ENCODE measurements around the gene ARL15.

DNA sequence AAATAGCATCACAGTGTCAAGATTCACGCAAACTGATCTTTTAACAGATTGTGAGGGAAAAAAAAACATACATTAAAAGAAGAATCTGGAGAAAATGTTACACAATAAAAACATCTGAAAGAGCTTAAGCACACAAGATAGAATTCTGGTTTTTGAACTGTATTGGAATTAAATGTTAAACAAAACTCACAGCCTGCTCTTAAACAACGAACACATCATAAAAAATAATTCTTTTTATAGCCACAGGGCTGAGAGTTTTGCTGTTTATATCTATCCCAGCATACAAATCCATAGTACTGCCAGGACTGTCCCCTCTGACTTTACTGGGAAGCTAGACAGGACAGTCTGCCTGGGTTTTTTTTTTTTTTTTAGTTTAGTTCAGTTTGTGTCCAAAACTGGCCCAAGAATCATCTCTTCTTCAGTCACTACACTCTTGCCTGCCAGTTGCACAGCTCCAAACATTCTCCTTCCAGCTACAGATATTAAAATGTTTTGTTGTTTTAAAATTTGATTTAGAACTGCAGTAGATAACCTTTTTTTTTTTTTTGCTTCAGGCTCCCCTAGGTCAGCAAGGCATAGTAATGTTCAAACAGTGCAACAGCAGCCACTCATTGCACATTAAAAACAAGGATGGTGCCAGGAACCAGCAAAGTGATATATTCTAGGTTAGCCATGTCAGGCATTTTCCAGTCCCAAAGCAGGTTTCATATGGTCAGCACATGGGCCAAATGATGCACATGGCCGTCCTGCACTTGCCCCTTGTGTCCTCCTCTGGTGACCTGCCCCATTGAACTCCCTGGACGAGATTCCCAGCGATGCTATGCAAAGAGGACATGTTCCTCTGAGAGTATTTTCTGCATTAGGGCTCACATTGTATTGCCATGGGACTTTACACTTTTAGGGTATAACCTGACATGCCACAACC, 173.6 kb downstream of the ARL15 start:
- TF ChIP-seq, protein P1, sequence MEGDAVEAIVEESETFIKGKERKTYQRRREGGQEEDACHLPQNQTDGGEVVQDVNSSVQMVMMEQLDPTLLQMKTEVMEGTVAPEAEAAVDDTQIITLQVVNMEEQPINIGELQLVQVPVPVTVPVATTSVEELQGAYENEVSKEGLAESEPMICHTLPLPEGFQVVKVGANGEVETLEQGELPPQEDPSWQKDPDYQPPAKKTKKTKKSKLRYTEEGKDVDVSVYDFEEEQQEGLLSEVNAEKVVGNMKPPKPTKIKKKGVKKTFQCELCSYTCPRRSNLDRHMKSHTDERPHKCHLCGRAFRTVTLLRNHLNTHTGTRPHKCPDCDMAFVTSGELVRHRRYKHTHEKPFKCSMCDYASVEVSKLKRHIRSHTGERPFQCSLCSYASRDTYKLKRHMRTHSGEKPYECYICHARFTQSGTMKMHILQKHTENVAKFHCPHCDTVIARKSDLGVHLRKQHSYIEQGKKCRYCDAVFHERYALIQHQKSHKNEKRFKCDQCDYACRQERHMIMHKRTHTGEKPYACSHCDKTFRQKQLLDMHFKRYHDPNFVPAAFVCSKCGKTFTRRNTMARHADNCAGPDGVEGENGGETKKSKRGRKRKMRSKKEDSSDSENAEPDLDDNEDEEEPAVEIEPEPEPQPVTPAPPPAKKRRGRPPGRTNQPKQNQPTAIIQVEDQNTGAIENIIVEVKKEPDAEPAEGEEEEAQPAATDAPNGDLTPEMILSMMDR (IDR thresholded peaks at IDR 0.05; ENCODE audit: extremely low read depth in 1 of 2, insufficient read depth in 1 of 2, low read depth in 1 of 2, low read length in 2 of 2): no peak
- TF ChIP-seq POLR2AphosphoS5 (IDR thresholded peaks at IDR 0.05; ENCODE audit: insufficient read depth, low read depth, low read length) (no peak), JUN (IDR thresholded peaks at IDR 0.05; ENCODE audit: borderline replicate concordance, insufficient read depth, insufficient read length, low read depth) (no peak), EZH2 (IDR thresholded peaks at IDR 0.05; ENCODE audit: borderline replicate concordance, low read depth, low read length, severe bottlenecking) (no peak), POLR2A (IDR thresholded peaks at IDR 0.05; ENCODE audit: low read depth, low read length) (no peak)

All from endothelial cell of umbilical vein (primary cell).